ENCODE measurements around the gene IDNK.

The IDNK gene

DNA sequence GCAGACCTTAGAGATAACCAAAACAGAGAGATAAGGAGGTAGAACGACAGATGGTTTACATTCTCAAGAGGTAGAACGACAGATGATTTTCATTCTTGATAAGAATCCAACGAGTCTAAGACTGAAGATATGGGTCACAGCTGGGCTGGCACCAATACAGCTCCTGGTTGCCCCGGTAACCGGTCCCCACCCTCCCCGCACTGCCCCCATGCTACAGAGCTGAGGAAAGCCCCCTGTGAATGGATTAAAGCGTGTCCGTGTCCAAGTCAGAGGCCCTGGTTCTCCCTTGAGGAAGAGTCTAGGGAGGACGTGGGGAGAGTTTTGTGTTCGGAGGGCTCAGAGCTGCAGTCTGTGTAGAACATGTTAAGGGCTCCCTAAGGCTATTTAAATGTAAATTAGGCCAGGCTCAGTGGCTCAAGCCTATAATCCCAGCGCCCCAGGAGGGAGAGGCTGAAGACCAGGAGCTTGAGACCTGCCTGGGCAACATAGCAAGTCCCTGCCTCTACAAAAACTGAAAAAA lies 8.1 kb downstream of the IDNK start:
- Histone ChIP-seq H3K79me2 (ENCODE audit: insufficient read depth, low read length) (no peaks in the 10 kb centered on the region; the same call in 1 of the 2 replicates), H3K27me3 (ENCODE audit: insufficient read depth, low read length, poor library complexity, severe bottlenecking) (no peaks in the 10 kb centered on the region), H3F3A (ENCODE audit: low read depth) (no peaks in the 10 kb centered on the region), H3K4me1 (ENCODE audit: insufficient read depth, low read length, poor library complexity, severe bottlenecking) (peaks cover 12% of the 10 kb centered on the region), H3K9me2 (replicated peaks; ENCODE audit: low read depth, low read length) (no peaks in the 10 kb centered on the region), H3K4me2 (ENCODE audit: low read depth, low read length, poor library complexity, severe bottlenecking) (no peak overlapping the region), H3K4me3 (ENCODE audit: low read length, poor library complexity, severe bottlenecking) (no peak overlapping the region), H2AFZ (ENCODE audit: low read length) (no peak overlapping the region), H3K9me3 (ENCODE audit: insufficient read depth, low read depth, low read length) (no peaks in the 10 kb centered on the region), H4K20me1 (ENCODE audit: insufficient read depth, low read length, poor library complexity, severe bottlenecking) (no peaks in the 10 kb centered on the region), H3K9ac (ENCODE audit: low read depth, low read length, poor library complexity, severe bottlenecking) (no peak overlapping the region), H3K36me3 (ENCODE audit: insufficient read depth, low read length) (peaks cover 6% of the 10 kb centered on the region; the same call in 1 of the 2 replicates)
- TF ChIP-seq, protein P1, sequence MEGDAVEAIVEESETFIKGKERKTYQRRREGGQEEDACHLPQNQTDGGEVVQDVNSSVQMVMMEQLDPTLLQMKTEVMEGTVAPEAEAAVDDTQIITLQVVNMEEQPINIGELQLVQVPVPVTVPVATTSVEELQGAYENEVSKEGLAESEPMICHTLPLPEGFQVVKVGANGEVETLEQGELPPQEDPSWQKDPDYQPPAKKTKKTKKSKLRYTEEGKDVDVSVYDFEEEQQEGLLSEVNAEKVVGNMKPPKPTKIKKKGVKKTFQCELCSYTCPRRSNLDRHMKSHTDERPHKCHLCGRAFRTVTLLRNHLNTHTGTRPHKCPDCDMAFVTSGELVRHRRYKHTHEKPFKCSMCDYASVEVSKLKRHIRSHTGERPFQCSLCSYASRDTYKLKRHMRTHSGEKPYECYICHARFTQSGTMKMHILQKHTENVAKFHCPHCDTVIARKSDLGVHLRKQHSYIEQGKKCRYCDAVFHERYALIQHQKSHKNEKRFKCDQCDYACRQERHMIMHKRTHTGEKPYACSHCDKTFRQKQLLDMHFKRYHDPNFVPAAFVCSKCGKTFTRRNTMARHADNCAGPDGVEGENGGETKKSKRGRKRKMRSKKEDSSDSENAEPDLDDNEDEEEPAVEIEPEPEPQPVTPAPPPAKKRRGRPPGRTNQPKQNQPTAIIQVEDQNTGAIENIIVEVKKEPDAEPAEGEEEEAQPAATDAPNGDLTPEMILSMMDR (conservative IDR thresholded peaks at IDR 0.05; ENCODE audit: low read length), result no peak
- TF ChIP-seq EZH2phosphoT487 (IDR thresholded peaks at IDR 0.05; ENCODE audit: borderline replicate concordance), result no peak

DNA sequence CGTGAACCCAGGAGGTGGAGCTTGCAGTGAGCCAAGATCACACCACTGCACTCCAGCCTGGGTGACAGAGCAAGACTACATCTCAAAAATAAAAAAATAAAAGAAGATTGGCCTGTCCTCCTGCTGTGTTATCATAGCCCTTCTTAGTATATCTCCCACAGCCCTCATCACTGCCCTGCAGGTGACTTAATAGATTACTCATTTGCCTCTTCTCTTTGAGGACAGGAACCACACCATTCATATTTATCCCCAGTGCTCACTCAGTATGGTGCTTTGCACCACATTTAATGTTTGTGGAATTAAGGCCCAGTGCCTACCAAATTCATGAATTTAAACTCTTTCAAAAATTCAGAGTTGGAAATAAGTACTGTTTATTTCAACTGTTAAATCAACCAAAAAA lies 10.3 kb downstream of the IDNK start:
- Histone ChIP-seq H3F3A (ENCODE audit: low read depth) (no peaks in the 10 kb centered on the region), H3K36me3 (ENCODE audit: insufficient read depth, low read length) (peaks cover 6% of the 10 kb centered on the region; the same call in 1 of the 2 replicates), H3K9ac (ENCODE audit: low read depth, low read length, poor library complexity, severe bottlenecking) (no peak overlapping the region), H3K4me2 (ENCODE audit: low read depth, low read length, poor library complexity, severe bottlenecking) (no peak overlapping the region), H3K4me1 (ENCODE audit: insufficient read depth, low read length, poor library complexity, severe bottlenecking) (no peaks in the 10 kb centered on the region), H3K9me2 (replicated peaks; ENCODE audit: low read depth, low read length) (no peaks in the 10 kb centered on the region), H2AFZ (ENCODE audit: low read length) (no peak overlapping the region), H4K20me1 (ENCODE audit: insufficient read depth, low read length, poor library complexity, severe bottlenecking) (no peaks in the 10 kb centered on the region), H3K27me3 (ENCODE audit: insufficient read depth, low read length, poor library complexity, severe bottlenecking) (no peaks in the 10 kb centered on the region), H3K9me3 (ENCODE audit: insufficient read depth, low read depth, low read length) (no peaks in the 10 kb centered on the region), H3K4me3 (ENCODE audit: low read length, poor library complexity, severe bottlenecking) (no peak overlapping the region), H3K79me2 (ENCODE audit: insufficient read depth, low read length) (no peaks in the 10 kb centered on the region)
- TF ChIP-seq, protein P1 (conservative IDR thresholded peaks at IDR 0.05; ENCODE audit: low read length), result no peak
- TF ChIP-seq EZH2phosphoT487 (IDR thresholded peaks at IDR 0.05; ENCODE audit: borderline replicate concordance), result no peak

DNA sequence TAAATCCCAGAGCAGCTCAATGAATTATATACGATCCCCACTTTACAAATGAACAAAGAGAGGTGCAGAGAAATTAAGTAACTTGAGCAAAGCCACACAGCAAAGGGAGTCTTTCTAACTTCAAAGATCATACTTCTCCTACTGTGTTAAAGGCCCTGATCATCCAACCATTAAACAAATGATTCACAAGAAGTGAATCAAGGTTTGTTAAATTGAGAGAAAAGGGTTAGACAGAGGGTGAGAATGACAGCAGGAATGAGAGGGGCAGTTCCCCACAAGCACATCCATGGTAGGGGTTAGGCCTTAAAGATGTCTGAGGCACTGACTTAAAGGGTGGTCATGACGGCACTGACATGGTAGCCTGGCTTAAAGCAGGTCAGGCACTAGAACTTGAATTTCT lies 10.7 kb downstream of the IDNK start:
- Histone ChIP-seq H2AFZ (ENCODE audit: low read length) (no peak overlapping the region), H3F3A (ENCODE audit: low read depth) (no peaks in the 10 kb centered on the region), H3K27me3 (ENCODE audit: insufficient read depth, low read length, poor library complexity, severe bottlenecking) (no peaks in the 10 kb centered on the region), H3K36me3 (ENCODE audit: insufficient read depth, low read length) (peaks cover 5% of the 10 kb centered on the region; the same call in 1 of the 2 replicates), H3K4me1 (ENCODE audit: insufficient read depth, low read length, poor library complexity, severe bottlenecking) (no peaks in the 10 kb centered on the region), H3K9me3 (ENCODE audit: insufficient read depth, low read depth, low read length) (no peaks in the 10 kb centered on the region), H3K4me3 (ENCODE audit: low read length, poor library complexity, severe bottlenecking) (no peak overlapping the region), H3K9me2 (replicated peaks; ENCODE audit: low read depth, low read length) (no peaks in the 10 kb centered on the region), H3K4me2 (ENCODE audit: low read depth, low read length, poor library complexity, severe bottlenecking) (no peak overlapping the region), H4K20me1 (ENCODE audit: insufficient read depth, low read length, poor library complexity, severe bottlenecking) (no peaks in the 10 kb centered on the region), H3K9ac (ENCODE audit: low read depth, low read length, poor library complexity, severe bottlenecking) (no peak overlapping the region), H3K79me2 (ENCODE audit: insufficient read depth, low read length) (no peaks in the 10 kb centered on the region)
- no peak for TF ChIP-seq EZH2phosphoT487 (IDR thresholded peaks at IDR 0.05; ENCODE audit: borderline replicate concordance)
- TF ChIP-seq, protein P1 (conservative IDR thresholded peaks at IDR 0.05; ENCODE audit: low read length), result no peak

All from Loucy (cell line).